Colonic mucosa (tissue), 4 donors: ENCODE data around the gene SUV39H1. TPM values are rescaled to one million over a fixed set of nuclear protein-coding genes. Genes with fewer than 3 reads are reported as not detected.
"Not testable (repeated sequence)": the region's sequence is repeated elsewhere in the genome, so short reads cannot be mapped to it uniquely, and the experiment has no call there.

Experiments
- DNase-seq: peaks from one replicate; pipeline ENCODE4 v3.0.0-alpha.2; 2020
- H3K27ac ChIP-seq: fragments of 200-600 bp; one replicate; pipeline ENCODE4 v1.8.0; 2021
- H3K27me3 ChIP-seq: fragments of 200-600 bp; one replicate; pipeline ENCODE4 v1.8.0; 2021
- H3K36me3 ChIP-seq: fragments of 200-600 bp; one replicate; pipeline ENCODE4 v1.8.0; 2021
- H3K4me1 ChIP-seq: fragments of 200-600 bp; one replicate; pipeline ENCODE4 v1.8.0; 2021; ENCODE audit warnings: mild to moderate bottlenecking
- H3K4me3 ChIP-seq: fragments of 200-600 bp; one replicate; pipeline ENCODE4 v1.8.0; 2021
- H3K9ac ChIP-seq, 2 donors: one replicate each; pipeline ENCODE4 v1.7.0; 2013; ENCODE audit warnings: control low read depth in 2 of 2, low read depth in 2 of 2, low read length in 2 of 2
- H3K9me3 ChIP-seq: fragments of 200-600 bp; one replicate; pipeline ENCODE4 v1.8.0; 2021
- CTCF ChIP-seq: fragments of 200-600 bp; IDR thresholded peaks from one replicate; pipeline ENCODE4 v1.8.0; 2022; ENCODE audit warnings: antibody characterized with exemption, mild to moderate bottlenecking
- intact Hi-C: fragments of 100-400 bp; cut with DNase I; formaldehyde crosslinking; loops from one replicate; pipeline ENCODE4 v1.14.1; 2022
- total RNA-seq, 2 donors: library from RNA; stranded (reverse); fragmentation: NEBNext Ultra II Directional in 1 of 2; extraction: Animal tissue kit (Norgen Biotek cat#: 25700) in 1 of 2; gene quantifications; one replicate each; pipeline ENCODE4 v1.2.1, GENCODE V29; 2021
- donor health status: healthy.
- donor health status: DM: no; HTN: no; CAD: no.
- donor health status: DM: no; HTN: no; CAD: no.

The SUV39H1 gene
- total RNA-seq, 2 donors from 2014 or later, result 4.8 to 16.8 TPM

DNA sequence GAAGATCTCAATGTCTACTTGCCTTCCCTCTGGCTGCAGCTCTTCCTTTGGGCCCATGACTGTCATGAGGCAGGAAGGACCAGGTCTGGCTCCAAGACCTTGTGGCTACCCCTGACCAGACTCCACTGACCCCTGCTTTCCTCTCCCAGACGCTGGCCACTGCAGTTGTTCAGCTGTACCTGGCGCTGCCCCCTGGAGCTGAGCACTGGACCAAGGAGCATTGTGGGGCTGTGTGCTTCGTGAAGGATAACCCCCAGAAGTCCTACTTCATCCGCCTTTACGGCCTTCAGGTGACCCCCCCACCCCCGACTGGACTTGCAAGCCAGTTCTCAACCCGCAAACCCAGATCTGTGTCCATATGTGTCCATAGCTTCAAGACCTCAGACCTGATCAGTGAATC lies 12.4 kb upstream of the SUV39H1 start:
- H3K4me3 ChIP-seq, result peak overlapping the region; percentile 11
- DNase-seq, result no peak
- no peaks in the 10 kb centered on the region for H3K36me3 ChIP-seq
- intact Hi-C loops, result no loop called here
- no peaks in the 10 kb centered on the region for H3K9me3 ChIP-seq
- TF ChIP-seq CTCF, result no peak
- no peaks in the 10 kb centered on the region for H3K27me3 ChIP-seq
- no peak overlapping the region for H3K27ac ChIP-seq
- H3K9ac ChIP-seq, result peak overlapping the region; percentile 23 to 57
- no peaks in the 10 kb centered on the region for H3K4me1 ChIP-seq

- DNase-seq, result no peak
- no peak for TF ChIP-seq CTCF
- intact Hi-C loops, result no loop called here
Measured at GRCh38 chrX:48685416-48685815, 11.1 kb upstream of the SUV39H1 start.

GRCh38 chrX:48688531-48689150 lies 7.9 kb upstream of the SUV39H1 start:
- Histone ChIP-seq H3K27ac (no peak overlapping the region), H3K36me3 (no peaks in the 10 kb centered on the region), H3K9ac (no peak overlapping the region), H3K4me1 (no peaks in the 10 kb centered on the region), H3K9me3 (no peaks in the 10 kb centered on the region), H3K4me3 (no peak overlapping the region), H3K27me3 (no peaks in the 10 kb centered on the region)
- no peak for DNase-seq
- no peak for TF ChIP-seq CTCF
- intact Hi-C loops, result no loop called here

More at GRCh38 chrX:48685416-48685815, 11.1 kb upstream of the SUV39H1 start:
- H3K36me3 ChIP-seq, result no peaks in the 10 kb centered on the region
- no peak overlapping the region for H3K4me3 ChIP-seq
- H3K9me3 ChIP-seq, result no peaks in the 10 kb centered on the region
- H3K9ac ChIP-seq, result no peak overlapping the region
- H3K27me3 ChIP-seq, result no peaks in the 10 kb centered on the region
- no peaks in the 10 kb centered on the region for H3K4me1 ChIP-seq
- H3K27ac ChIP-seq, result no peak overlapping the region

- no peaks in the 10 kb centered on the region for H3K36me3 ChIP-seq
- H3K27ac ChIP-seq, result no peak overlapping the region
- no peaks in the 10 kb centered on the region for H3K9me3 ChIP-seq
- TF ChIP-seq CTCF, result no peak
- no peaks in the 10 kb centered on the region for H3K4me1 ChIP-seq
- no peak for DNase-seq
- no peak overlapping the region for H3K4me3 ChIP-seq
- intact Hi-C loops, result no loop called here
- peaks cover 2% of the 10 kb centered on the region for H3K27me3 ChIP-seq
- H3K9ac ChIP-seq, result no peak overlapping the region
Measured at GRCh38 chrX:48689208-48689920, 7.2 kb upstream of the SUV39H1 start.

GRCh38 chrX:48691746-48692145 lies 4.8 kb upstream of the SUV39H1 start:
- DNase-seq, H3K4me1 ChIP-seq, H3K36me3 ChIP-seq, H3K4me3 ChIP-seq, H3K9ac ChIP-seq, intact Hi-C loops, H3K27me3 ChIP-seq, H3K9me3 ChIP-seq, H3K27ac ChIP-seq: not testable (repeated sequence)
